HEK293 (cell line): ENCODE measurements around the gene CPA5.

ENCODE experiments used
- CTCF ChIA-PET: fragments of 350-600 bp; formaldehyde crosslinking; extraction: SDS; loops from one replicate; lab custom pipeline; 2021; ENCODE audit warnings: antibody characterized with exemption; lab: Yijun Ruan, JAX
- POLR2A ChIA-PET: fragments of 300-600 bp; formaldehyde crosslinking; extraction: SDS; loops from one replicate; lab custom pipeline; 2020; ENCODE audit warnings: antibody characterized with exemption, inconsistent platforms; lab: Yijun Ruan, JAX
- H3K27ac ChIP-seq: fragments of 200-500 bp; sonication (Bioruptor generic); 2 replicates; pipeline ENCODE4 v1.5.1; 2014; ENCODE audit warnings: low read depth, low read length, control low read depth, inconsistent platforms; ENCODE audit errors: extremely low read depth
- H3K36me3 ChIP-seq, 2 experiments: fragments of 200-500 bp in 1 of 2; sonication (Bioruptor generic) in 1 of 2; 1 replicate in 1 of 2; 2 replicates in 1 of 2; pipeline ENCODE4 v1.5.1; 2014 to 2017; ENCODE audit warnings: inconsistent platforms in 2 of 2, low read length in 2 of 2; ENCODE audit not compliant: control insufficient read depth in 2 of 2, insufficient read depth in 1 of 2
- H3K4me1 ChIP-seq: fragments of 200-500 bp; sonication (Bioruptor generic); 2 replicates; pipeline ENCODE4 v1.5.1; 2014; ENCODE audit warnings: mild to moderate bottlenecking, low read length, inconsistent platforms; ENCODE audit not compliant: control insufficient read depth, insufficient read depth
- H3K4me3 ChIP-seq: 2 replicates; pipeline ENCODE4 v1.5.1; 2011; ENCODE audit warnings: low read depth, mild to moderate bottlenecking, control low read depth, low read length, moderate library complexity
- H3K9me3 ChIP-seq: fragments of 200-500 bp; sonication (Bioruptor generic); 2 replicates; pipeline ENCODE4 v1.5.1; 2014; ENCODE audit warnings: low read depth, low read length, inconsistent platforms; ENCODE audit not compliant: control insufficient read depth, insufficient read depth
- PRDM1 ChIP-seq: fragments of 450-650 bp; formaldehyde crosslinking; IDR thresholded peaks from 2 replicates; pipeline ENCODE4; 2016; ENCODE audit warnings: missing biosample characterization, missing genetic modification characterization
- SALL2 ChIP-seq: fragments of 450-650 bp; formaldehyde crosslinking; IDR thresholded peaks from 2 replicates; pipeline ENCODE4 v1.5.0; 2017; ENCODE audit warnings: missing biosample characterization, mild to moderate bottlenecking, missing genetic modification characterization, borderline replicate concordance
- ZBTB17 ChIP-seq: fragments of 450-650 bp; formaldehyde crosslinking; IDR thresholded peaks from 2 replicates; pipeline ENCODE4 v1.5.1; 2016; ENCODE audit warnings: missing biosample characterization, missing genetic modification characterization
- ZNF146 ChIP-seq: fragments of 450-650 bp; formaldehyde crosslinking; IDR thresholded peaks from 2 replicates; pipeline ENCODE4 v1.5.1; 2016; ENCODE audit warnings: missing biosample characterization, missing genetic modification characterization
- ZNF2 ChIP-seq: fragments of 450-650 bp; formaldehyde crosslinking; IDR thresholded peaks from 2 replicates; pipeline ENCODE4 v1.5.1; 2016; ENCODE audit warnings: missing biosample characterization, missing genetic modification characterization
- ZNF473 ChIP-seq: fragments of 450-650 bp; formaldehyde crosslinking; IDR thresholded peaks from 2 replicates; pipeline ENCODE4 v1.5.1; 2017; ENCODE audit warnings: missing biosample characterization, missing genetic modification characterization
- ZNF549 ChIP-seq: fragments of 450-650 bp; IDR thresholded peaks from 2 replicates; pipeline ENCODE4 v1.5.1; 2018; ENCODE audit warnings: missing biosample characterization, missing genetic modification characterization, mild to moderate bottlenecking, inconsistent platforms, moderate library complexity
- ZNF585B ChIP-seq: fragments of 450-650 bp; formaldehyde crosslinking; IDR thresholded peaks from 2 replicates; pipeline ENCODE4 v1.5.1; 2016; ENCODE audit warnings: missing biosample characterization, missing genetic modification characterization
- TF ChIP-seq, protein P1 (sequence below): fragments of 450-650 bp; formaldehyde crosslinking; IDR thresholded peaks from 2 replicates; pipeline ENCODE4 v1.5.1; 2016; ENCODE audit warnings: missing biosample characterization, missing genetic modification characterization
- TF ChIP-seq, protein P2 (sequence below): fragments of 450-650 bp; formaldehyde crosslinking; IDR thresholded peaks from 2 replicates; pipeline ENCODE4 v1.5.1; 2016; ENCODE audit warnings: missing biosample characterization, missing genetic modification characterization, low read depth
- TF ChIP-seq, protein P3 (sequence below): fragments of 450-650 bp; formaldehyde crosslinking; IDR thresholded peaks from 2 replicates; pipeline ENCODE4 v1.5.1; 2016; ENCODE audit warnings: missing biosample characterization, missing genetic modification characterization
- TF ChIP-seq, protein P4 (sequence below): fragments of 450-650 bp; formaldehyde crosslinking; IDR thresholded peaks from 2 replicates; pipeline ENCODE4 v1.5.1; 2016; ENCODE audit warnings: missing biosample characterization, missing genetic modification characterization
- TF ChIP-seq, protein P5 (sequence below): fragments of 450-650 bp; formaldehyde crosslinking; IDR thresholded peaks from 2 replicates; pipeline ENCODE4 v1.5.1; 2016; ENCODE audit warnings: missing biosample characterization, missing genetic modification characterization

CPA5 gene

DNA sequence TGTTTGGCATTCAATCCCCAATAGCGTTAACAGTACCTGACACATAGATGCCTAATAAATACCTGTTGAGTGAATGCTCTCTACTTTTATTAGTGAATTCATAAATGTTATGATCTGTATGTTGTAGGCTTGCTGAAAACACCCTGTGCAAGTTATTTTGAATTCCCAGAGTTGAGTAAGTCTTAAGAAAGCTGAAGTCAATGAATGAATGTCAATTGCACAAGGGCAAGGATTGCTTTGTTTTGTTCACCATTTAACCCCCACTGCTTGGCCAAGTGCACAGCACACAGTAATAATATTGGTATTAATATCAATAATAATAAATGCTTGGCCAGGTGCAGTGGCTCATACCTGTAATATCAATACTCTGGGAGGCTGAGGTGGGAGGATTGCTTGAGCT is 45.9 kb downstream of the CPA5 start (continued):
- TF ChIP-seq, protein P1, sequence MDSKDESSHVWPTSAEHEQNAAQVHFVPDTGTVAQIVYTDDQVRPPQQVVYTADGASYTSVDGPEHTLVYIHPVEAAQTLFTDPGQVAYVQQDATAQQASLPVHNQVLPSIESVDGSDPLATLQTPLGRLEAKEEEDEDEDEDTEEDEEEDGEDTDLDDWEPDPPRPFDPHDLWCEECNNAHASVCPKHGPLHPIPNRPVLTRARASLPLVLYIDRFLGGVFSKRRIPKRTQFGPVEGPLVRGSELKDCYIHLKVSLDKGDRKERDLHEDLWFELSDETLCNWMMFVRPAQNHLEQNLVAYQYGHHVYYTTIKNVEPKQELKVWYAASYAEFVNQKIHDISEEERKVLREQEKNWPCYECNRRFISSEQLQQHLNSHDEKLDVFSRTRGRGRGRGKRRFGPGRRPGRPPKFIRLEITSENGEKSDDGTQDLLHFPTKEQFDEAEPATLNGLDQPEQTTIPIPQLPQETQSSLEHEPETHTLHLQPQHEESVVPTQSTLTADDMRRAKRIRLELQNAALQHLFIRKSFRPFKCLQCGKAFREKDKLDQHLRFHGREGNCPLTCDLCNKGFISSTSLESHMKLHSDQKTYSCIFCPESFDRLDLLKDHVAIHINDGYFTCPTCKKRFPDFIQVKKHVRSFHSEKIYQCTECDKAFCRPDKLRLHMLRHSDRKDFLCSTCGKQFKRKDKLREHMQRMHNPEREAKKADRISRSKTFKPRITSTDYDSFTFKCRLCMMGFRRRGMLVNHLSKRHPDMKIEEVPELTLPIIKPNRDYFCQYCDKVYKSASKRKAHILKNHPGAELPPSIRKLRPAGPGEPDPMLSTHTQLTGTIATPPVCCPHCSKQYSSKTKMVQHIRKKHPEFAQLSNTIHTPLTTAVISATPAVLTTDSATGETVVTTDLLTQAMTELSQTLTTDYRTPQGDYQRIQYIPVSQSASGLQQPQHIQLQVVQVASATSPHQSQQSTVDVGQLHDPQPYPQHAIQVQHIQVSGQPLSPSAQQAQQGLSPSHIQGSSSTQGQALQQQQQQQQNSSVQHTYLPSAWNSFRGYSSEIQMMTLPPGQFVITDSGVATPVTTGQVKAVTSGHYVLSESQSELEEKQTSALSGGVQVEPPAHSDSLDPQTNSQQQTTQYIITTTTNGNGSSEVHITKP (tag by site-specific recombination) = no peak
- no peak for TF ChIP-seq SALL2
- TF ChIP-seq, protein P2, sequence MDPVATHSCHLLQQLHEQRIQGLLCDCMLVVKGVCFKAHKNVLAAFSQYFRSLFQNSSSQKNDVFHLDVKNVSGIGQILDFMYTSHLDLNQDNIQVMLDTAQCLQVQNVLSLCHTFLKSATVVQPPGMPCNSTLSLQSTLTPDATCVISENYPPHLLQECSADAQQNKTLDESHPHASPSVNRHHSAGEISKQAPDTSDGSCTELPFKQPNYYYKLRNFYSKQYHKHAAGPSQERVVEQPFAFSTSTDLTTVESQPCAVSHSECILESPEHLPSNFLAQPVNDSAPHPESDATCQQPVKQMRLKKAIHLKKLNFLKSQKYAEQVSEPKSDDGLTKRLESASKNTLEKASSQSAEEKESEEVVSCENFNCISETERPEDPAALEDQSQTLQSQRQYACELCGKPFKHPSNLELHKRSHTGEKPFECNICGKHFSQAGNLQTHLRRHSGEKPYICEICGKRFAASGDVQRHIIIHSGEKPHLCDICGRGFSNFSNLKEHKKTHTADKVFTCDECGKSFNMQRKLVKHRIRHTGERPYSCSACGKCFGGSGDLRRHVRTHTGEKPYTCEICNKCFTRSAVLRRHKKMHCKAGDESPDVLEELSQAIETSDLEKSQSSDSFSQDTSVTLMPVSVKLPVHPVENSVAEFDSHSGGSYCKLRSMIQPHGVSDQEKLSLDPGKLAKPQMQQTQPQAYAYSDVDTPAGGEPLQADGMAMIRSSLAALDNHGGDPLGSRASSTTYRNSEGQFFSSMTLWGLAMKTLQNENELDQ = no peak

DNA sequence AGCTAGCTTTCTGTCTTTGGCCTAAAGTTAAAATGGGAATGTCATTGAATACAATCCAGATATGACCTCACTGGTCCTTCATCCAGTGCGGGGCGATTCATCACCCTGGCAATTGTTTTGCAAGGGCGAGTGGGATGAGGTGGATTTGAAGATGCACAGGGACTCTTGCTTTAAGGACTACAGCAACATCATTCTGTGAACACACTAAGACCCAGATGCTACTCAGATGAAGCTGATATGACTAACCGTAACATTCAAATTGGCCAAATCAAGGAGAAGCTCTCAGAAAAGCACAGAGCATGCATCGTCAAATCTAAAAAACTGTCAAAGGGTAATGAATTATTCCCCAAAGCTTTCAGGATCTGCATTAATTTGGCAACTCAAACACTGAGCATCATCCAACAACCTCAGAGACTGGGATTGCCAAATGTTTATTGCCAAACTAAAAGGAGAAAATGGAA is 48.5 kb downstream of the CPA5 start:
- no peaks in the 10 kb centered on the region for H3K9me3 ChIP-seq
- no peaks in the 10 kb centered on the region; the same call in 1 of the 2 replicates for H3K4me1 ChIP-seq
- POLR2A ChIA-PET = interaction anchor here (0.9 kb wide), 1 partner anchor 36 kb away, joined by 4 read pairs; no protein-coding TSS in a partner anchor
- H3K27ac ChIP-seq = no peak overlapping the region
- peak; percentile 46; the same call in 1 of the 2 replicates for TF ChIP-seq ZBTB17 (tag by site-specific recombination)
- TF ChIP-seq ZNF473 (tag by site-specific recombination) = no peak
- H3K36me3 ChIP-seq = no peaks in the 10 kb centered on the region
- H3K4me3 ChIP-seq = no peak overlapping the region
- CTCF ChIA-PET = no interaction called here

DNA sequence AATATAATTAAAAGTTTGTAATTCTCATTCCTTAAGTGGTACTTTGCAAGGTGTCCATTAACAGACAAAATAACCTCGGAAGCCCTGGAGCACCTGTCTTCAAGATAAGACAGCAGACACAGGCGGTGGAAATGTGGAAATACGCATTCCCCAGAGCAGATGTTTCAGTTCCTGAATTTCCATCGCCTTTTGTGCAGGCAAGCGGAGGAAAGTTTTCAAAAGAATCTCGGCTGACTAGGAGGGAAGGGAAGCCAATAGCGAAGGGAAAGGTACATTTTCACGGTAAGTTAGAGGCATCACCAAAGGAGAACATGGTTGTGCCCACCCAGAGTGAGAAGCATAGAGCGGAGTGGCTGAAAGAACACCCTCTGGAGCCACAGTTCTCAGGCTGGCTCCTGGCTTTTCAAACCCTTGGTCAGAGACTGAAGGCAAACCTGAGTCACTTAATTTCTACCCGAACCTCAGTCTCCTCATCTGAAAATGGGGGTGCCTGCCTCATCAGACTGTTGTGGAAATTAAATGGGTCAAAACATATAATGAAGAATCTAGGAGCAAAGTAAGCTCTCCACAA is 49.3 kb downstream of the CPA5 start:
- Histone ChIP-seq H3K4me3 (no peak overlapping the region), H3K36me3 (no peaks in the 10 kb centered on the region), H3K27ac (no peak overlapping the region), H3K4me1 (no peaks in the 10 kb centered on the region; the same call in 1 of the 2 replicates), H3K9me3 (no peaks in the 10 kb centered on the region)
- TF ChIP-seq PRDM1 (tag by site-specific recombination) = no peak
- TF ChIP-seq, protein P3, sequence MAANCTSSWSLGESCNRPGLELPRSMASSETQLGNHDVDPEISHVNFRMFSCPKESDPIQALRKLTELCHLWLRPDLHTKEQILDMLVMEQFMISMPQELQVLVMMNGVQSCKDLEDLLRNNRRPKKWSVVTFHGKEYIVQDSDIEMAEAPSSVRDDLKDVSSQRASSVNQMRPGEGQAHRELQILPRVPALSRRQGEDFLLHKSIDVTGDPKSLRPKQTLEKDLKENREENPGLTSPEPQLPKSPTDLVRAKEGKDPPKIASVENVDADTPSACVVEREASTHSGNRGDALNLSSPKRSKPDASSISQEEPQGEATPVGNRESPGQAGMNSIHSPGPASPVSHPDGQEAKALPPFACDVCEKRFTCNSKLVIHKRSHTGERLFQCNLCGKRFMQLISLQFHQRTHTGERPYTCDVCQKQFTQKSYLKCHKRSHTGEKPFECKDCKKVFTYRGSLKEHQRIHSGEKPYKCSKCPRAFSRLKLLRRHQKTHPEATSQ = no peak
- TF ChIP-seq, protein P4, sequence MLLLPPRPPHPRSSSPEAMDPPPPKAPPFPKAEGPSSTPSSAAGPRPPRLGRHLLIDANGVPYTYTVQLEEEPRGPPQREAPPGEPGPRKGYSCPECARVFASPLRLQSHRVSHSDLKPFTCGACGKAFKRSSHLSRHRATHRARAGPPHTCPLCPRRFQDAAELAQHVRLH (tag by site-specific recombination) = no peak
- TF ChIP-seq, protein P5, sequence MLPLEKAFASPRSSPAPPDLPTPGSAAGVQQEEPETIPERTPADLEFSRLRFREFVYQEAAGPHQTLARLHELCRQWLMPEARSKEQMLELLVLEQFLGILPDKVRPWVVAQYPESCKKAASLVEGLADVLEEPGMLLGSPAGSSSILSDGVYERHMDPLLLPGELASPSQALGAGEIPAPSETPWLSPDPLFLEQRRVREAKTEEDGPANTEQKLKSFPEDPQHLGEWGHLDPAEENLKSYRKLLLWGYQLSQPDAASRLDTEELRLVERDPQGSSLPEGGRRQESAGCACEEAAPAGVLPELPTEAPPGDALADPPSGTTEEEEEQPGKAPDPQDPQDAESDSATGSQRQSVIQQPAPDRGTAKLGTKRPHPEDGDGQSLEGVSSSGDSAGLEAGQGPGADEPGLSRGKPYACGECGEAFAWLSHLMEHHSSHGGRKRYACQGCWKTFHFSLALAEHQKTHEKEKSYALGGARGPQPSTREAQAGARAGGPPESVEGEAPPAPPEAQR (tag by site-specific recombination) = no peak
- TF ChIP-seq ZNF146 = no peak
- TF ChIP-seq, protein P1 (tag by site-specific recombination) = no peak
- TF ChIP-seq ZNF585B (tag by site-specific recombination) = no peak
- TF ChIP-seq ZNF2 (tag by site-specific recombination) = no peak
- no peak for TF ChIP-seq ZNF549
- POLR2A ChIA-PET = no interaction called here
- CTCF ChIA-PET = no interaction called here
